HepG2 (cell line): ENCODE results near the gene PYGB. TPM values are rescaled to one million over a fixed set of nuclear protein-coding genes. Genes with fewer than 3 reads are reported as not detected.

ENCODE experiments used
- ATF3 ChIP-seq: sonication (generic); formaldehyde crosslinking; IDR thresholded peaks from 2 replicates; pipeline ENCODE4 v1.4.0; 2020; ENCODE audit warnings: missing genetic modification reagents
- CTCF ChIP-seq: sonication (generic); formaldehyde crosslinking; IDR thresholded peaks from 2 replicates; pipeline ENCODE4 v1.5.0; 2020; ENCODE audit warnings: mild to moderate bottlenecking, missing genetic modification reagents, moderate library complexity
- DNMT1 ChIP-seq: sonication (generic); formaldehyde crosslinking; IDR thresholded peaks from 2 replicates; pipeline ENCODE4 v1.5.1; 2020; ENCODE audit warnings: mild to moderate bottlenecking, missing genetic modification reagents
- DPF2 ChIP-seq: sonication (generic); formaldehyde crosslinking; IDR thresholded peaks from 2 replicates; pipeline ENCODE4 v1.4.0; 2020; ENCODE audit warnings: mild to moderate bottlenecking, low read depth, missing genetic modification reagents, borderline replicate concordance
- ELF4 ChIP-seq: sonication (generic); formaldehyde crosslinking; IDR thresholded peaks from 2 replicates; pipeline ENCODE4 v1.5.0; 2020; ENCODE audit warnings: missing genetic modification reagents, mild to moderate bottlenecking, moderate library complexity, borderline replicate concordance
- ERF ChIP-seq: IDR thresholded peaks from 2 replicates; pipeline ENCODE4 v1.6.1; 2018; ENCODE audit warnings: missing biosample characterization, missing genetic modification reagents
- ESRRA ChIP-seq: sonication (generic); formaldehyde crosslinking; IDR thresholded peaks from 2 replicates; pipeline ENCODE4 v1.5.1; 2020; ENCODE audit warnings: mild to moderate bottlenecking, low read depth, missing genetic modification reagents
- HDAC2 ChIP-seq: sonication (generic); formaldehyde crosslinking; IDR thresholded peaks from 2 replicates; pipeline ENCODE4 v1.4.0; 2020; ENCODE audit warnings: missing genetic modification reagents
- HNRNPL ChIP-seq: fragments of 200-400 bp; formaldehyde crosslinking; IDR thresholded peaks from 2 replicates; pipeline ENCODE4 v1.6.1; 2017; ENCODE audit warnings: mild to moderate bottlenecking, low read depth, low read length
- KAT7 ChIP-seq: IDR thresholded peaks from 2 replicates; pipeline ENCODE4 v1.6.1; 2018; ENCODE audit warnings: borderline replicate concordance, missing compliant biosample characterization
- KLF15 ChIP-seq: sonication (generic); formaldehyde crosslinking; IDR thresholded peaks from 2 replicates; pipeline ENCODE4 v1.8.1; 2023; ENCODE audit warnings: borderline replicate concordance, mild to moderate bottlenecking, inconsistent platforms, missing genetic modification reagents, mixed read lengths
- PRMT3 ChIP-seq: sonication (generic); formaldehyde crosslinking; IDR thresholded peaks from 2 replicates; pipeline ENCODE4 v1.8.1; 2022; ENCODE audit warnings: low read depth, mild to moderate bottlenecking, moderate library complexity, missing genetic modification reagents, borderline replicate concordance
- RNF2 ChIP-seq: fragments of 450-650 bp; conservative IDR thresholded peaks from 2 replicates; pipeline ENCODE4 v1.6.1; 2016; ENCODE audit warnings: low read depth
- SMAD9 ChIP-seq: sonication (generic); formaldehyde crosslinking; IDR thresholded peaks from 2 replicates; pipeline ENCODE4 v1.5.1; 2020; ENCODE audit warnings: mild to moderate bottlenecking, missing genetic modification reagents
- SSRP1 ChIP-seq: IDR thresholded peaks from 2 replicates; pipeline ENCODE4 v1.6.1; 2016; ENCODE audit warnings: control low read depth
- TBX2 ChIP-seq: sonication (generic); formaldehyde crosslinking; IDR thresholded peaks from 2 replicates; pipeline ENCODE4 v1.5.0; 2020; ENCODE audit warnings: missing genetic modification reagents, mild to moderate bottlenecking, borderline replicate concordance
- XBP1 ChIP-seq: sonication (generic); formaldehyde crosslinking; IDR thresholded peaks from 2 replicates; pipeline ENCODE4 v1.5.0; 2020; ENCODE audit warnings: missing genetic modification reagents
- ZNF292 ChIP-seq: sonication (generic); formaldehyde crosslinking; IDR thresholded peaks from 2 replicates; pipeline ENCODE4 v1.8.1; 2022; ENCODE audit warnings: mild to moderate bottlenecking, low read depth, missing genetic modification reagents, borderline replicate concordance
- ZNF557 ChIP-seq: sonication (generic); formaldehyde crosslinking; IDR thresholded peaks from 2 replicates; pipeline ENCODE4 v1.4.0; 2020; ENCODE audit warnings: missing genetic modification reagents
- ZNF619 ChIP-seq: sonication (generic); formaldehyde crosslinking; IDR thresholded peaks from 2 replicates; pipeline ENCODE4 v1.4.0; 2020; ENCODE audit warnings: mild to moderate bottlenecking, missing genetic modification reagents
- ZNF720 ChIP-seq: sonication (generic); formaldehyde crosslinking; IDR thresholded peaks from 2 replicates; pipeline ENCODE4 v1.4.0; 2020; ENCODE audit warnings: missing genetic modification reagents
- ZNF75D ChIP-seq: sonication (generic); formaldehyde crosslinking; IDR thresholded peaks from 2 replicates; pipeline ENCODE4 v1.8.1; 2023; ENCODE audit warnings: missing genetic modification reagents, mild to moderate bottlenecking, borderline replicate concordance
- ZSCAN9 ChIP-seq: IDR thresholded peaks from 2 replicates; pipeline ENCODE4 v1.6.1; 2016; ENCODE audit warnings: borderline replicate concordance
- polyA plus RNA-seq, 8 experiments: library from polyadenylated mRNA; depleted of rRNA in 3 of 8; stranded (reverse) in 7 of 8; unstranded in 1 of 8; fragments of >200 nt; fragmentation: Illumina TruSeq in 4 of 8; extraction: Trizol in 4 of 8; gene quantifications; 2 replicates each; pipeline versions ENCODE4 v1.2.1 to v1.2.3, GENCODE V29; 2011 to 2016; ENCODE audit warnings: low read depth in 4 of 8, missing spikeins in 1 of 8, mixed read lengths in 1 of 8; ENCODE audit not compliant: insufficient read depth in 1 of 8
- total RNA-seq, 5 experiments: library from RNA; depleted of rRNA; stranded (reverse); fragments of >200 nt; fragmentation: Illumina TruSeq; extraction: Trizol; gene quantifications; 2 replicates each; pipeline ENCODE4 v1.2.3, GENCODE V29; 2016; ENCODE audit warnings: low read depth in 1 of 5
- TF ChIP-seq, protein P1 (sequence below): IDR thresholded peaks from 2 replicates; pipeline ENCODE4 v1.6.1; 2016; ENCODE audit warnings: low read depth, borderline replicate concordance
- TF ChIP-seq, protein P2 (sequence below): sonication (generic); formaldehyde crosslinking; IDR thresholded peaks from 2 replicates; pipeline ENCODE4 v1.9.0; 2021; ENCODE audit warnings: missing genetic modification reagents, borderline replicate concordance

The PYGB gene
- total and polyA plus RNA-seq, 2 of the 13 experiments (the other 11 are each of a cell fraction or from before 2014, with no cell fraction given), result 24.2 to 86.3 TPM

GRCh38 chr20:25310268-25310920, 62.5 kb downstream of the PYGB start (continued):
- TF ChIP-seq HDAC2 (peak; percentile 90), ATF3 (peak; percentile 100), DNMT1 (CRISPR knock-in tag) (no peak), TBX2 (CRISPR knock-in tag) (peak; percentile 84), PRMT3 (CRISPR knock-in tag) (no peak), KAT7 (CRISPR knock-in tag) (peak; percentile 89; the same call in 1 of the 2 replicates), ZNF75D (CRISPR knock-in tag) (no peak), DPF2 (peak; percentile 85), ZNF619 (CRISPR knock-in tag) (no peak), ZNF292 (peak; percentile 95; the same call in 1 of the 2 replicates), ZNF557 (CRISPR knock-in tag) (no peak), ELF4 (CRISPR knock-in tag) (no peak), KLF15 (CRISPR knock-in tag) (no peak), SSRP1 (CRISPR knock-in tag) (peak; percentile 78; the same call in 1 of the 2 replicates), XBP1 (CRISPR knock-in tag) (no peak), ZNF720 (CRISPR knock-in tag) (0 out of 2 replicates have a peak, but pooled peaks have one; percentile 39), RNF2 (no peak; the same call in 1 of the 2 replicates), ERF (CRISPR knock-in tag) (peak; percentile 88), CTCF (CRISPR knock-in tag) (peak; percentile 97), HNRNPL (no peak), ESRRA (CRISPR knock-in tag) (peak; percentile 79), ZSCAN9 (CRISPR knock-in tag) (peak; percentile 68; the same call in 1 of the 2 replicates), SMAD9 (CRISPR knock-in tag) (no peak)
- TF ChIP-seq, protein P1, sequence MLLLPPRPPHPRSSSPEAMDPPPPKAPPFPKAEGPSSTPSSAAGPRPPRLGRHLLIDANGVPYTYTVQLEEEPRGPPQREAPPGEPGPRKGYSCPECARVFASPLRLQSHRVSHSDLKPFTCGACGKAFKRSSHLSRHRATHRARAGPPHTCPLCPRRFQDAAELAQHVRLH (CRISPR knock-in tag), result peak; percentile 58; the same call in 1 of the 2 replicates
- TF ChIP-seq, protein P2, sequence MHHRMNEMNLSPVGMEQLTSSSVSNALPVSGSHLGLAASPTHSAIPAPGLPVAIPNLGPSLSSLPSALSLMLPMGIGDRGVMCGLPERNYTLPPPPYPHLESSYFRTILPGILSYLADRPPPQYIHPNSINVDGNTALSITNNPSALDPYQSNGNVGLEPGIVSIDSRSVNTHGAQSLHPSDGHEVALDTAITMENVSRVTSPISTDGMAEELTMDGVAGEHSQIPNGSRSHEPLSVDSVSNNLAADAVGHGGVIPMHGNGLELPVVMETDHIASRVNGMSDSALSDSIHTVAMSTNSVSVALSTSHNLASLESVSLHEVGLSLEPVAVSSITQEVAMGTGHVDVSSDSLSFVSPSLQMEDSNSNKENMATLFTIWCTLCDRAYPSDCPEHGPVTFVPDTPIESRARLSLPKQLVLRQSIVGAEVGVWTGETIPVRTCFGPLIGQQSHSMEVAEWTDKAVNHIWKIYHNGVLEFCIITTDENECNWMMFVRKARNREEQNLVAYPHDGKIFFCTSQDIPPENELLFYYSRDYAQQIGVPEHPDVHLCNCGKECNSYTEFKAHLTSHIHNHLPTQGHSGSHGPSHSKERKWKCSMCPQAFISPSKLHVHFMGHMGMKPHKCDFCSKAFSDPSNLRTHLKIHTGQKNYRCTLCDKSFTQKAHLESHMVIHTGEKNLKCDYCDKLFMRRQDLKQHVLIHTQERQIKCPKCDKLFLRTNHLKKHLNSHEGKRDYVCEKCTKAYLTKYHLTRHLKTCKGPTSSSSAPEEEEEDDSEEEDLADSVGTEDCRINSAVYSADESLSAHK (CRISPR knock-in tag), result 0 out of 2 replicates have a peak, but pooled peaks have one; percentile 28
